Liver (tissue), 3 donors: Measurements from ENCODE around the gene GLI3.

Experiments used
- CTCF ChIP-seq: fragments of 150-350 bp; IDR thresholded peaks from 2 replicates; pipeline ENCODE4 v1.5.1; 2017; ENCODE audit warnings: improper control_type of control experiment, low read depth, low read length; ENCODE audit not compliant: missing input control
- TAF1 ChIP-seq: conservative IDR thresholded peaks from 2 replicates; pipeline ENCODE4 v1.6.1; 2016; ENCODE audit warnings: antibody characterized with exemption, mild to moderate bottlenecking
- YY1 ChIP-seq: IDR thresholded peaks from 2 replicates; pipeline ENCODE4 v1.6.1; 2016; ENCODE audit warnings: antibody characterized with exemption, mild to moderate bottlenecking
- TF ChIP-seq, protein P1 (sequence below): IDR thresholded peaks from 2 replicates; pipeline ENCODE4 v1.6.1; 2016; ENCODE audit warnings: antibody characterized with exemption, mild to moderate bottlenecking
- TF ChIP-seq, protein P2 (sequence below): IDR thresholded peaks from 2 replicates; pipeline ENCODE4 v1.6.1; 2016; ENCODE audit warnings: antibody characterized with exemption
- donor health status: healthy.
- donor health status: healthy.

- TF ChIP-seq CTCF (no peak), YY1 (no peak), TAF1 (no peak)
- TF ChIP-seq, protein P1, sequence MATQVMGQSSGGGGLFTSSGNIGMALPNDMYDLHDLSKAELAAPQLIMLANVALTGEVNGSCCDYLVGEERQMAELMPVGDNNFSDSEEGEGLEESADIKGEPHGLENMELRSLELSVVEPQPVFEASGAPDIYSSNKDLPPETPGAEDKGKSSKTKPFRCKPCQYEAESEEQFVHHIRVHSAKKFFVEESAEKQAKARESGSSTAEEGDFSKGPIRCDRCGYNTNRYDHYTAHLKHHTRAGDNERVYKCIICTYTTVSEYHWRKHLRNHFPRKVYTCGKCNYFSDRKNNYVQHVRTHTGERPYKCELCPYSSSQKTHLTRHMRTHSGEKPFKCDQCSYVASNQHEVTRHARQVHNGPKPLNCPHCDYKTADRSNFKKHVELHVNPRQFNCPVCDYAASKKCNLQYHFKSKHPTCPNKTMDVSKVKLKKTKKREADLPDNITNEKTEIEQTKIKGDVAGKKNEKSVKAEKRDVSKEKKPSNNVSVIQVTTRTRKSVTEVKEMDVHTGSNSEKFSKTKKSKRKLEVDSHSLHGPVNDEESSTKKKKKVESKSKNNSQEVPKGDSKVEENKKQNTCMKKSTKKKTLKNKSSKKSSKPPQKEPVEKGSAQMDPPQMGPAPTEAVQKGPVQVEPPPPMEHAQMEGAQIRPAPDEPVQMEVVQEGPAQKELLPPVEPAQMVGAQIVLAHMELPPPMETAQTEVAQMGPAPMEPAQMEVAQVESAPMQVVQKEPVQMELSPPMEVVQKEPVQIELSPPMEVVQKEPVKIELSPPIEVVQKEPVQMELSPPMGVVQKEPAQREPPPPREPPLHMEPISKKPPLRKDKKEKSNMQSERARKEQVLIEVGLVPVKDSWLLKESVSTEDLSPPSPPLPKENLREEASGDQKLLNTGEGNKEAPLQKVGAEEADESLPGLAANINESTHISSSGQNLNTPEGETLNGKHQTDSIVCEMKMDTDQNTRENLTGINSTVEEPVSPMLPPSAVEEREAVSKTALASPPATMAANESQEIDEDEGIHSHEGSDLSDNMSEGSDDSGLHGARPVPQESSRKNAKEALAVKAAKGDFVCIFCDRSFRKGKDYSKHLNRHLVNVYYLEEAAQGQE = no peak
- TF ChIP-seq, protein P2, sequence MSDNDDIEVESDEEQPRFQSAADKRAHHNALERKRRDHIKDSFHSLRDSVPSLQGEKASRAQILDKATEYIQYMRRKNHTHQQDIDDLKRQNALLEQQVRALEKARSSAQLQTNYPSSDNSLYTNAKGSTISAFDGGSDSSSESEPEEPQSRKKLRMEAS = no peak
These were observed 129.3 kb downstream of the GLI3 start for GRCh38 chr7:42107484-42108240.
